Measurements from ENCODE around the gene ATF2. TPM values are rescaled to one million over a fixed set of nuclear protein-coding genes. Genes with fewer than 3 reads are reported as not detected.
A peak's percentile ranks its signal among the peaks of the same experiment; 100 is the strongest.

The ATF2 gene
- total RNA-seq, 1 experiment from 2014 or later = 39.3 TPM

- peak; percentile 9 for DNase-seq (ENCODE audit: low read depth)
These were observed 87.5 kb downstream of the ATF2 start for GRCh38 chr2:175080479-175080878.

- DNase-seq (ENCODE audit: low read depth) = no peak
These were observed 91.7 kb downstream of the ATF2 start for GRCh38 chr2:175076272-175076671.

DNA sequence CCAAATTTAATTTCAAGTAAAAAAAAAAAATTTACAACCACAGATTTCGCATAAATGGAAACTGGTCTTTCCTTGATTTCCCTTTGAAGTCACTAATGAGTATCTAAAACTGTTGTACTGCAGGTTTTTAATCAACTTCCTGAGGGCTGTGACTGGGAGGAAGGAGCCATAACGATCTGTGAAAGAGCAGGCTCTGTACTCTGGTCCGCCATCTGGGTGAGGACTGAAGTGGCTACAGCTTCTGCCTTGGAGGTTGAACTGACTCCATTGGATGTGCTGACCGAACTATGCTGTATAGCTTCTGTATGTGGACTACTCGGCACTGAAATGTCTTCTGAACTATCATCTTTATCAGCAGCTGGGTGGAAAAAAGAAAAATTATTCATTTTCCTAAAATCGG lies 93.5 kb downstream of the ATF2 start:
- DNase-seq (ENCODE audit: low read depth) = no peak

- DNase-seq (ENCODE audit: low read depth) = no peak
These were observed 99.5 kb downstream of the ATF2 start for GRCh38 chr2:175068534-175068933.

DNA sequence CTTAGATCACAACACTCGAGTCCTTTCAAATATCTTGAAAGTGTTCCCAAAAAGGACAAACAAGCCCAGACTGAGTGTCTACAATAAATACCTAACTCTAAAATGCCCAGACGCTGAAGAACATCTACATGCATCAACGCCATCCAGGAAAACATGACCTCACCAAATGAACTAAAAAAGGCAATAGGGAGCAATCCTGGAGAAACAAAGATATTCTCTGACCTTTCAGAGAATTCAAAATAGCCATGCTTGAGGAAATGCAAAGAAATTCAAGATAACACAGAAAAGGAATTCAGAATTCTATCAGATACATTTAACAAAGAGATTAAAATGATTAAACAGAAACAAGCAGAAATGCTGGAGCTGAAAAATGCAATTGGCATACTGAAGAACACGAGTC lies 101.6 kb downstream of the ATF2 start:
- no peak for DNase-seq (ENCODE audit: low read depth)

GRCh38 chr2:175064797-175065196 lies 103.2 kb downstream of the ATF2 start:
- DNase-seq (ENCODE audit: low read depth) = no peak

- no peak for DNase-seq (ENCODE audit: low read depth)
These were observed 104.3 kb downstream of the ATF2 start for GRCh38 chr2:175063741-175064140.

DNA sequence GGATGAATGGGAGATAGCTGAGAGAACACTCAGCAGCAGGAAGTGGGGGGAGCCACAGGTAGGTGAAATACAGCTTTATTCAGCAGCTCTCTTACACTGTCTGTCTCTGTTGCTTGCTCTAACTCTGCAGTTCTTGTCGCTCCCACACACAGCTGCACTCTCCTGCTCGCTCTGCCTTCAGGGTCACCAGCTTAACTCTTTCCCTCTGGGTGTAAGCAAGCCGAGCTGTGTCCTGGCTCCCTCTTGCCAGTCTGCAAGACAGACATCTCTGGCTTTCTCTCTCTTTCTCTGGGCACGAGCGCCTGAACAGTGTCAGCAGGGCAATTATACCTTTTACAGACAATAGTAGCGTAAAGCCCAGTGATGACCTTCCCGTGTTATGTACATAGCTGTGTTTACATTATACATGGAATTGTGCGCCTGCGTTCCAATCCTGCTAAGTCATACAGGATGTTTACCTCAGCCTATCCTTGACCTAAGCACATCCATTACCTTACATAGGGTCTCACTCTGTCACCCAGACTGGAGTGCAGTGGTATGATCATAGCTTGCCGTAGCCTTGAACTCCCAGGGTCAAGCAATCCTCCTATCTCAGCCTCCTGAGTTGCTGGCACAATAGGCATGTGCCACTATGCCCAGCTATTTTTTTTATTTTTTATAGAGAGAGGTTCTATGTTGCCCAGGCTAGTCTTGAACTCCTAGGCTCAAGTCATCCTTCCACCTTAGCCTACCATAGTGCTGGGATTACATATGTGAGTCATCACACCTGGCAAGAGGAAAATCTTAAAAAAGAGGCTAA lies 105.0 kb downstream of the ATF2 start:
- DNase-seq (ENCODE audit: low read depth) = no peak

DNA sequence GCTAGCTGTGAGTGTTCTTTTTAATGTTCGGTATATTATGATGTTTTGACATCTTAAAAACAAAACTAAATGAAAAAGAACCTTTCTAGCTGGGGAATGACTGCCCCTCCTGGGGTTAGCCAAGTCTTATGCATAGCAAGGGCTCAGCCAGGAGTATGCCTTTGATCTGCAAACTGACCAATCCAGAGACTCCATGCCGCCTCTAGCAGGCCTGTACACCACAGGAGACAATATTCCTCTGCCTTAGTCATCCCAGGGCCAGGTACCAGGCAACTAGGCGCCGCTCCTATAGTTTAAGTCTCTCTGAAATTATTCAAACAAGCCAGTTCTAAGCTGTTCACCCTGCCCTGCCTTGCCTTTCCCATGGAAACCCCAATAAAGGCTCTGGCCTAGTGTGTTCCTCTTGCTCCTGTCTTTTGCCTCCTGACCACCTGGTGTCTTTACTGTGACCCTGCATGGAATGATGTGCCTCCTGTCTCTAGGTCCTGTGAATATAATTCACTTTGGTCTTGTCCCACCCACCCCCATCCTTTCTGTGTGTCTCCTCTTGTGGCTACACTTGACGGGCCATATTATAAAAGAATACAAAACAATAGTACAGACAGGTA lies 110.8 kb downstream of the ATF2 start:
- no peak for DNase-seq (ENCODE audit: low read depth)

GRCh38 chr2:175055993-175056392 lies 112.0 kb downstream of the ATF2 start:
- no peak for DNase-seq (ENCODE audit: low read depth)

GRCh38 chr2:175054340-175054739 lies 113.7 kb downstream of the ATF2 start:
- DNase-seq (ENCODE audit: low read depth) = no peak

DNA sequence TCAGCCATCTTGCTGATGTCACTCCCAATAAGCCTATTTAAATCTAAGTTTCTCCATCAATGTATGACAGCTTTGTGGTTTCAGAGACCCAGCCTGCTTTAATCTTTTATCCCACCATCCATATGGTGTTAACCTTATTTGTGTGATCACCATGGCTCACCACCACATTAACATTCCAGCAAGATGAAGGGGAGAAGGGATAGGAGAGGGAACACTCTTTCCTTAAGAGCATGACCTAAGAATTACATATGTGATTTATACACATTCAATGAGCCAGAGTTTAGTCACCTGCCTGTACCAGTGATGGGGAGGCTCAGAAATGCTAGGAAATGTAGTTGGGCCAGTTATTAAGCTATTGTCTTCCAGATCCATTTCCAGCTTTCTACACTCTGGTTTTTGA lies 118.3 kb downstream of the ATF2 start:
- DNase-seq (ENCODE audit: low read depth) = no peak

DNA sequence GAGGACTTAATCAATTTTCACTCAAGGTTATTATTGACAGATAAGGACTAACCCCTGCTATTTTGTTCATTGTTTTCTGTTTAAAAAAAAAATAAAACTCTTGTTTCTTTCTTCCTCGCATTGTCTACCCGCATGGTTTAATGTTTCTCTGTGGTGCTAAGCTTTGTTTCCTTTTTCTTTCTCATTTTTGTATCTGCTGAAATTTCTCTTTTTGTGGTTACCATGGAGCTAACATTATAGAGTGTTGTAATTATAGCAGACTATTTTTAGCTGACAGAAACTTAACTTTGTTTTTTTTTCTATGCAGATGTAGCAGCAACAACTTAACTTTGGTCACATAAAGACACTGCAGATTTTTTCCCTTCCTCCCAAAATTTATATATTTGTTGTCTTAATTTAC lies 119.7 kb downstream of the ATF2 start:
- DNase-seq (ENCODE audit: low read depth) = no peak

DNA sequence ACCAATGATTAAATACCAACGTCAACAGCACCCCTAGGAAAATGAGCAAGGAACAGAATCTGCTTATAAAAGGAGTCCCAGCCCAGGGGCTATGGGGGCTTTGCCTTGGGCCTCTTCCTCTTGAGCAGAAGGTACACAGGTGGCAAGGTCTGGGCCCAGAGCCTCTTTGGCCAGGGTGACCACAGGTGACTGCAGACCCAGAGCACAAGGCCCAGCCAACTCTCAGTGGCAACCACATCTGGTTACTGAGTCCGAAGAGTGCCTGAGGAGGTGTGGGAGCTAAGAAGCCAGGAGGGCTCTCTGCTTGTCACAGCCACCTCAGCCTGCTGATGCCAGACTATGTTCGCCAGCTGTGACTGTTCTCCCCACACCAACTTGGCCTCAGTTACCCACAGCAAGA lies 128.5 kb downstream of the ATF2 start:
- no peak for DNase-seq (ENCODE audit: low read depth)

DNA sequence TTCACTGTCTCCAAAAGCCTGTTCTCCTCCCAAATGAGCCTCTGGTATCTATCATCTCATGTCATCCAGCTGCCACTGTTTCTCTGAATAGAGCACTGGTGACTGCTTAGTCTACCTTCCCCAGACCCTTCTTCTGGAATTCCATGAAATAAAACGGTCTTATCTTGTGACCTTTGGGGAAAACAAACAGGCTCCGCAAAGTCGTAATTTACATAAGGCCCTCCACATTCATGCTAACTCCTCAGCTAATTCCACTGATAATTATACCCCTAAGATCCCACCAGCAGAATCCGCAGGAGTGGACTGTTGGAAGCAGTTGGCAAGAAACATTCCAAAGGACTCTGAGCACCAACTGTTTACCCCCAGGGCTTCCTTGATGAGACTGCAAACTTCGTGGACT lies 129.0 kb downstream of the ATF2 start:
- no peak for DNase-seq (ENCODE audit: low read depth)

- no peak for DNase-seq (ENCODE audit: low read depth)
These were observed 130.1 kb downstream of the ATF2 start for GRCh38 chr2:175037941-175038340.

- peak; percentile 26 for DNase-seq (ENCODE audit: low read depth)
These were observed 131.4 kb downstream of the ATF2 start for GRCh38 chr2:175036582-175037018.

DNA sequence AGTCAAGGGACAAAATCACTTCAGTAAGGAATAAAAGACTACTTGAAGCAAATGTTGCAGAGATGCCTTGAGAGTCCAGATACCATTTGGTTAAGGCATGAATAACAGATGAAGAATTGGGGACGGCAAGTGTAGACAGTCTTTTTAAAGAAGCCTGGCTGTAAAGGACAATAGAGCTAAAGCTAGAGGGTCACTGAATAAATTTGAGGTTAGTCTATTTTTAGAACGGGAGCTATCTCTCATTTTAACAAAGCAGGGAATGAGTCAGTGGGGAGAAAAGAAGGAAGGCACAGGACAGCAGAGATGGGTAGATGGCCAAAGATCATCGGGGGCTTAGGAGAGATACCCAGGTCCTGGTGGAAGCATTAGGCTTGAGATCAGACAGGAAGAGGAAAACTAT lies 132.2 kb downstream of the ATF2 start:
- DNase-seq (ENCODE audit: low read depth) = no peak

DNA sequence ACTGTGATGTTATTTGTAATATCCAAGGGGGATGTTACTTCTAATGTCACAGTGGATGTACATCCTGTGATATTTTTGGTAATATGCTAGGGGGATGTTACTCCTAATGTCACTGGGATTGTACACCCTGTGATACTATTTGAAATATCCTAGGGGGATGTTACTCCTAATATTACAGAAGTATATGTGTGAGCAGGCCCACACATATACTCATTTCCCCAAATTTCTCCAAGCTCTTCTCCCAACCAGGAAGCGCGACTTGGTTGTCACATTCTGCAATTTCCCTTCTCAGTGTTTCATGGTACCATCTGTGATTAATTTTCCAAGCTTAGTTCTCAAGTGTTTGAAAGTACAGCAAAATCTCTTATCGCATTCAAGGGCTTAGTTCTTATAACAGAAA lies 133.3 kb downstream of the ATF2 start:
- DNase-seq (ENCODE audit: low read depth) = no peak

- peak; percentile 52 for DNase-seq (ENCODE audit: low read depth)
These were observed 137.4 kb downstream of the ATF2 start for GRCh38 chr2:175030380-175031271.

DNA sequence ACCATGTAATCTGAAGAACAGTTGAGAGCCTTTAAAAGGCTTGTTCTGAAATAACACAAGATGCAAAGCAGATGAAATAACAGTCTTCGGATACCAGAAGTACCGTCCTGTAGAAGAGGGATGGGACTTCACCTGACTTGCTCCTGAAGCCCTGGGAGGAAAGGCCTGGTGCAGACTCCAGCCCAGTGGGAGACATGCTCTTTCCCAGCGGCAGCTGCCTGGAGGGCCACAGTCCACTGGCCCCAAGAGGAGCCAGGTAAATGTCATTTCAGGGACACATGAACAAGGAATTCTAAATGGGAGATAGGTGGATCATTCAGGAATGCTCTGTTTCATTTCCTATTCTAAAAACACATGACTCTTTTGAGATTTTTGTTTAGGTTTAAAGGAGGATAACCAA lies 140.2 kb downstream of the ATF2 start:
- DNase-seq (ENCODE audit: low read depth) = no peak

DNA sequence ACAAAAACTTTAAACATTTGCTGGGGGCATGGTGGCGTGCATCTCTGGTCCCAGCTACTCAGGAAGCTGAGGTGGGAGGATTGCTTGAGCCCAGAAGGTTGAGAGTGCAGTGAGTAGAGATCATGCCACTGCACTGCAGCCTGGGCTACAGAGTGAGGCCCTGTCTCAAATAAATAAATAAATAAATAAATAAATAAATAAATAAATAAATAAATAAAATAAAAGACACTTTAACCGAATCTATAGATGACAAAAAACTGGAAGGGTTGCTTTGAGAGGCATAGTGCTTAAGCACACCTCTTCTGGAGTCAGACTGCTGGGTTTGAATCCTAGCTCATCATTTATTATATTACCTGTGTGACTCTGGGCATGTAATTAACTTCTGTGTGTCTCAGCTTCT lies 141.6 kb downstream of the ATF2 start:
- no peak for DNase-seq (ENCODE audit: low read depth)

GRCh38 chr2:175025946-175026345 lies 142.1 kb downstream of the ATF2 start:
- no peak for DNase-seq (ENCODE audit: low read depth)

All from M059J (cell line).